Choroid plexus epithelial cell (primary cell): ENCODE data around the gene ALK.
A peak's percentile ranks its signal among the peaks of the same experiment; 100 is the strongest.

Source experiments
- DNase-seq: peaks from one replicate; pipeline ENCODE4 v3.0.0-alpha.2; 2010; ENCODE audit warnings: low read depth
- H3K4me3 ChIP-seq: 2 replicates; pipeline ENCODE4 v1.5.1; 2011; ENCODE audit warnings: low read depth, mild to moderate bottlenecking, control low read depth, low read length, moderate library complexity
- TF ChIP-seq, protein P1 (sequence below): conservative IDR thresholded peaks from 2 replicates; pipeline ENCODE4 v1.5.1; 2011; ENCODE audit warnings: low read depth, mild to moderate bottlenecking, control low read depth, inconsistent platforms, low read length, moderate library complexity

ALK gene

DNA sequence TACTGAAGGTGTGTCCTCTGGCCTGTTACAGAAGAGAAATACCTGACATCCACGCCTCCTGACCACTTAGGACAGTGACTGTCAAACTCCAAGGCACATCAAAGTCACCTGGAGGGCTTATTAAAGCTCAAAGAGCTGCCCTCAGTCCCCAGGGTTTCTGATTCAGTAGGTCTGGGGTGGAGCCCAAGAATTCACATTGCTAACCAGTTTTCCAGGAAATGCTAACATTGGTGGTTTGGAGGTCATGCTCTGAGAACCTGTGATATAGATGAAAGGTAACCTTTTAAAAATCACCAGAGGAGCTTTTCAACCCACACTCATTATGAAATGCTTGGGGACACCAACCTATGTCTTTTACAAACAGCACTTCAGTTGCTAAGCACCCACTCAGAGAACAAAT, 172.3 kb downstream of the ALK start:
- no peak overlapping the region for H3K4me3 ChIP-seq
- TF ChIP-seq, protein P1, sequence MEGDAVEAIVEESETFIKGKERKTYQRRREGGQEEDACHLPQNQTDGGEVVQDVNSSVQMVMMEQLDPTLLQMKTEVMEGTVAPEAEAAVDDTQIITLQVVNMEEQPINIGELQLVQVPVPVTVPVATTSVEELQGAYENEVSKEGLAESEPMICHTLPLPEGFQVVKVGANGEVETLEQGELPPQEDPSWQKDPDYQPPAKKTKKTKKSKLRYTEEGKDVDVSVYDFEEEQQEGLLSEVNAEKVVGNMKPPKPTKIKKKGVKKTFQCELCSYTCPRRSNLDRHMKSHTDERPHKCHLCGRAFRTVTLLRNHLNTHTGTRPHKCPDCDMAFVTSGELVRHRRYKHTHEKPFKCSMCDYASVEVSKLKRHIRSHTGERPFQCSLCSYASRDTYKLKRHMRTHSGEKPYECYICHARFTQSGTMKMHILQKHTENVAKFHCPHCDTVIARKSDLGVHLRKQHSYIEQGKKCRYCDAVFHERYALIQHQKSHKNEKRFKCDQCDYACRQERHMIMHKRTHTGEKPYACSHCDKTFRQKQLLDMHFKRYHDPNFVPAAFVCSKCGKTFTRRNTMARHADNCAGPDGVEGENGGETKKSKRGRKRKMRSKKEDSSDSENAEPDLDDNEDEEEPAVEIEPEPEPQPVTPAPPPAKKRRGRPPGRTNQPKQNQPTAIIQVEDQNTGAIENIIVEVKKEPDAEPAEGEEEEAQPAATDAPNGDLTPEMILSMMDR = no peak
- no peak for DNase-seq

- peak; percentile 55 for DNase-seq
- TF ChIP-seq, protein P1 = no peak
- no peak overlapping the region for H3K4me3 ChIP-seq
Measured at GRCh38 chr2:29747786-29748470, 173.5 kb downstream of the ALK start.

DNA sequence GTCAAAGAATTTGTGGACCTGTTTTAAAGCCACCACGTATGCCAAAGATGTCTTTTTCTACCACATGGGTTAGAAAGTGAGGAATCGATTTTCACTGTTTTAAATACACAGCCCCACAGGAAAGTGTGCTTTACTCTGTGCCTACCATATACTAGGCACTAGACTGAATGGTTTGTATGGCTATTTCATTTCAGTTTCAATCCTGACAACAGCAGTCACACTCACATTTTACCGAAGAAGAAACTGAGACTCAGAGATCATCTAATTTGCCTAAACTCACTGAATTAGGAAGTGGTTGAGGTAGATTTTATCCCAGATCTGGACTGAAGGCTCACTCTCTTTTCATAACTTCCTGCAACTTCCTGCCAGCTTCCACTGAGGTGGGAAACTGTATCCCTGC, 176.4 kb downstream of the ALK start:
- TF ChIP-seq, protein P1 = no peak
- no peak overlapping the region for H3K4me3 ChIP-seq
- DNase-seq = no peak

GRCh38 chr2:29743516-29743915, 177.9 kb downstream of the ALK start:
- DNase-seq = no peak
- TF ChIP-seq, protein P1 = no peak
- H3K4me3 ChIP-seq = no peak overlapping the region

GRCh38 chr2:29742656-29743055, 178.7 kb downstream of the ALK start:
- no peak overlapping the region for H3K4me3 ChIP-seq
- TF ChIP-seq, protein P1 = no peak
- DNase-seq = no peak

- DNase-seq = no peak
- TF ChIP-seq, protein P1 = no peak
Measured at GRCh38 chr2:29741132-29741531, 180.3 kb downstream of the ALK start.

GRCh38 chr2:29733965-29734364, 187.4 kb downstream of the ALK start:
- H3K4me3 ChIP-seq = no peak overlapping the region
- TF ChIP-seq, protein P1 = no peak
- no peak for DNase-seq

More at GRCh38 chr2:29741132-29741531, 180.3 kb downstream of the ALK start:
- no peak overlapping the region for H3K4me3 ChIP-seq
